Hepatocyte (in vitro differentiated cells): ENCODE data around the gene EPB41L4B.

Source experiments
- CTCF ChIP-seq: fragments of 200-600 bp; sonication (generic); IDR thresholded peaks from 2 replicates; pipeline ENCODE4 v1.5.1; 2016; ENCODE audit warnings: antibody characterized with exemption, mild to moderate bottlenecking; ENCODE audit not compliant: poor library complexity
- EZH2 ChIP-seq: fragments of 200-600 bp; sonication (generic); IDR thresholded peaks from 2 replicates; pipeline ENCODE4 v1.6.1; 2016; ENCODE audit warnings: antibody characterized with exemption, mild to moderate bottlenecking, borderline replicate concordance

GRCh38 chr9:109230277-109230676 is 90.6 kb downstream of the EPB41L4B start:
- TF ChIP-seq CTCF (no peak), EZH2 (no peak)
